OCI-LY3 (cell line): ENCODE results near the gene CXorf65.

Experiments used
- CTCF ChIP-seq: fragments of 200-600, 300-600 bp; sonication (generic); IDR thresholded peaks from 2 replicates; pipeline ENCODE4 v1.5.1; 2014; ENCODE audit warnings: antibody characterized with exemption, low read length, low read depth
- EZH2phosphoT487 ChIP-seq: fragments of 200-600 bp; shearing (Covaris generic); IDR thresholded peaks from 2 replicates; pipeline ENCODE4 v1.6.1; 2018; ENCODE audit warnings: antibody characterized with exemption, mixed run types, low read depth

DNA sequence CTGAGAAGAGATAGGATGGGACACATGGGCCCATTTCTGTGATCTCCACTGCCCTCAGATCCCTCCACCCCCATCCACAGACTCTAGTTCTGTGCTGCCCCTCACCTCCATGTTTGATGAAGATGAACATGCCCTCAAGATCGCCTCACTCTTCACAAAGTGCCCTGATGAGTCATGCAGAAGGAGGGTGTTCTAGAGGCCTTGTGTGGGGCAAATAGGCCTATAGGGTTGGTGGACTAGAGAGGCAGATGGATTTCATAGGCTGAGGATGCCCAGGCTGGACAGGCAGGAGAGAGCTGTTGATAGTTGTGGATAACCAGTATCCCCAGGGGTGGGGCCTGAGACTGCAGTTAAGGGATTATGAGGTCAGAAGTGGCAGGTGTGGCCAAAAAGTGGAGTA lies at the start of gene CXorf65:
- TF ChIP-seq CTCF (no peak), EZH2phosphoT487 (no peak)
